Measurements from ENCODE around the gene GRIP1.

Gene GRIP1

GRCh38 chr12:66590275-66590985 lies 88.4 kb downstream of the GRIP1 start:
- DNase-seq = no peak

DNA sequence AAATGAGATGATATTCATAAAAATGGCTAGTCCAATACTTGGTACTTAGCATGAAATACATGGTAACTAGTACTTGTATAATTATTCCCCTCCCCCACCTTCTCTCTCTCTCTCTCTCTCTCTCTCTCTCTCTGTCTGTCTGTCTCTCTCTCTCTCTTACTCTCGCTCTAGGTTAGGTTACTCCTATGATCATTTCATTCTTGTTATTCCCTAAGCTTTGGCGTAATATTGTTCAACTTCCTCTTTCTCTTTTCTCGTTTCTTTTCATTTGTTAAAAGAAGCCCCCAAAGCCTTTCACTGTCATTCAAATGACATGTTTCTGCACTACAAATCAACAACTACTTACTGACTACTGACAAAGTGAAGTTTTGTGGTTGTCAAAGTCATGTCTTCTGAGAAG lies 89.8 kb downstream of the GRIP1 start:
- no peak for DNase-seq

GRCh38 chr12:66587912-66588311 lies 91.0 kb downstream of the GRIP1 start:
- no peak for DNase-seq

GRCh38 chr12:66584673-66585072 lies 94.2 kb downstream of the GRIP1 start:
- no peak for DNase-seq

DNA sequence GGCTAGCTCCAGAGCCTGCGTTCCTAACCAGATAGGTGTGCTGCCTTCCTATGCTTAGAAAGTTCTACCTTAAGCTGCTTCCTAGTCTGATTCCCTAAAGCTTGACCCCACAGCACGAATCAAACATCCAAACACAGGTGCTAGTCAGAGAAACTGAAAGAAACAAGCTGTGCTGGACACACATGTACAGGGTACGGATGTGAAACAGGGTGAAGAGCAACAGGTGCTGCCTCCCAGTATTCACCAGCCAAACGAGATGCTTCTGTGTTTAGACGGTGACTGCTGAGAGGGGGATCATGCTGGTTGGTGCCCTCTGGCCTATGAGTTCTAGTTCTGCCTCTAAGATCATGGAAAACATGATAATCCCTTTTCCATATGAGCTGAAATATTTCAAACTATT lies 105.3 kb downstream of the GRIP1 start:
- DNase-seq = no peak

DNA sequence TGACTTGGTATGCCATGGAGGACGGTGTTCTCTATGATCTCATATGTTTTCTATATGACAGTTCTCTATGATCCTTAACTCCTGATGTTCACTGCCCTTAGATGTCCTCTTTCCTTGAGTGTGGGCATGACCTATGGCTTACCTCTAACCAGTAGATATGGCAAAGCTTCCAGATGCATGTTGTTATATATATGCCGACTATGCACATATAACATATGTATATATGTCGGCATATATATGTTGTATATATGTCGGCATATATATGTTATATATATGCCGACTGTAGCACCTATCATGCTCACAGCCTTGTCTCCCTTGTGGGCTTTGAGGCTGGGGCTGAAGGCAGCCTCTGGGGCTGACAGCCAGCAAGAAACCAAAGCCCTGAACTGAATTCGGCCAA lies 106.0 kb downstream of the GRIP1 start:
- no peak for DNase-seq

DNA sequence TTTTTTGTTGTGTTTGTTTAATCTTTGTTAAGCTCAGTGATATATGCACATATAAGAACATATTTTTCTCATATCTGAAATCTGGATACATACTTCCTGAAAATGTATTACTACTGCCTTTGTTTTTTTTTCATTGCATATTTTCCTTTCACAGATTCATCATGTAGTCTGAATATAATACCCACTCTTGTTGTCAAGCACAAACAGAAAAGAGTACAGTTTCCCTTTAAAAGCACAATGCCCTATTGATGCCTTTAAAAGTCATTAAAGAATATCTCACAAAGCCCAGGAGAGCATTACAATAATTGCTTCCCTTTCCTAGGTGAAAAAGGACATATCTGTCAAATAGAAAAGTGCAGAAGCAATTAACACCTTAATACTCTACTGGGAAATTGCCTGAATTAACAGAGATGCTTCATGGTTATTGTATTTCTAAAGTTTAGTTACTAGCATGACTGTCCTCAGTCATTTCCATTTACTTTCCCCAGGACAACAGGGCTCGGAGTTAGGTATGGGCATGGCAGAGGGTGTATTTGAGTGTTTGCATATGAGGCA lies 107.4 kb downstream of the GRIP1 start:
- no peak for DNase-seq

DNA sequence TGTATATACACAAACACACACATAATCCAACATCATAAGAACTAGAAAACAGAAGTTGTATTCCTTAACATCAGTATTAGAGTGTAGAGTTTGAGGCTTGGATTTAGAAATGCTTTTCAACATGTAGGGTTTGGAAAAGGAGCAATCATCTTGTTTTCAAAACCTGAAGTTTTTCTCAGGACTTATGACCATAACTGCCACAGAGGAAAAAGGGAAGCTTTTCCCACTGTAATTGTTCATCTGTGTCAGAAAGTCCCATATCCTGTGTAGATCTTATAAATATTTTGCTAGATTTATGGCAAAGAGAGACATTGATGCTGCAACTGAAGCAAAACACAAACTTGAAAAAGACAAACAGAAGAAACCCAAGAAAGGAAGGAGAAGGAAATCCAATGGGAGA lies 115.7 kb downstream of the GRIP1 start:
- DNase-seq = no peak

GRCh38 chr12:66555113-66555512 lies 123.8 kb downstream of the GRIP1 start:
- DNase-seq = no peak

GRCh38 chr12:66552716-66553115 lies 126.2 kb downstream of the GRIP1 start:
- DNase-seq = no peak

DNA sequence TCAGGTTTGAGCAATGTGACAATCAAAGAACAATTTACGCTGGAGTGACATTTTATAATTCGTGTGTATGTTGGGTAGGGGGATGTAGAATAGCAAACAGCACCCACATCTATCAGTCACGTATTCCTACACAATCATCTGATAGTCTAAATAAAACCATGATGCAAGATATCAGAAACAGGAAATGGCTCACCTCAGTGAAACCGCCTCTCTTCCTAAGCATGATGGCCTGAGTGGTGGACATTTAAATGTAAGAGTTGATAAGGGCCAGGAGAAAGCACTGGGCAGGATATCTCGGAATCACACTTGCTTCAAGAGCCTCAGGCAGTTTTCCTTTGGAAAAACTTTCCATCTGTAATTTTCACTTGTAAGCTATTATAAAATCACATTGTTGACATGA lies 128.2 kb downstream of the GRIP1 start:
- DNase-seq = no peak

GRCh38 chr12:66549050-66549389 lies 129.9 kb downstream of the GRIP1 start:
- no peak for DNase-seq

- DNase-seq = no peak
Observed at GRCh38 chr12:66548338-66549049, 130.4 kb downstream of the GRIP1 start.

- no peak for DNase-seq
Observed at GRCh38 chr12:66541426-66541825, 137.4 kb downstream of the GRIP1 start.

DNA sequence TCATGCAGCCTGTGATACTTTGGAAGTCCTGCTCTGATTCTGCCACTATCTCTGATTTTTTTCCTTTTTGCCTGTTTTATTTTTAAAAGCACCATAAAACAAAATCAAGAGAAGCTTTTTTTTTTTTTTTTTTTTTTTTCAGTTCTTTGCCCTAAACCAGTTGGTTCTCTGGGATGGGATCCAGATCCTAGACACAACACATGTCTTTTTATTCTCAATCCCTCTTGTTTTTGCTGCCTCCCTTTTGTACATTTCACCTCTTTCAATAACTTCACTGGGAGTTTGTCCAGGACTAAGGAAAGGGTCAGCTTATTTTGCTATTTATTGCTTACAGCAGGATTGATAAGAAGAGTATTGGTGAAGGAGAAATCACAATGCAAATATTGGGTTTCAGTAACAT lies 139.4 kb downstream of the GRIP1 start:
- DNase-seq = no peak

DNA sequence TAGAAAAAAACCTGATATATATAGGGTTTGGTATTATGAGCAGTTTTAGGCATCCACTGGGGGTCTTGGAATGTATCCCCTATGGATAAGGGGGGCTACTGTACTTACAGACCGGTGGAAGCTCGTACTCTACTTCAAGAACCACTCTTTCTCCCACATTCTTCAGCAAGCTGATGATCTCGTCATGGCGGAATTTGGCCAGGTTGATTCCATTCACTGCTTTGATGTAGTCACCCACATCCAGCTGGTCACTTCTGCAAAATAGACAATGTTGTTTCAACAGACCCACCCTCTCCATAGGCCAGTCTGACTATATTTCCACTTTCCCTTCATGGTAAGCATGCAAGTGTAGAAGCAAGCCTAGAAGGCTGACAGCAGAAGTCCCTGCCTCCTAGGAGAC lies 139.9 kb downstream of the GRIP1 start:
- DNase-seq = no peak

- DNase-seq = no peak
Observed at GRCh38 chr12:66537876-66538275, 141.0 kb downstream of the GRIP1 start.

GRCh38 chr12:66533767-66534166 lies 145.1 kb downstream of the GRIP1 start:
- DNase-seq = no peak

GRCh38 chr12:66531766-66532165 lies 147.1 kb downstream of the GRIP1 start:
- no peak for DNase-seq

GRCh38 chr12:66529934-66530333 lies 148.9 kb downstream of the GRIP1 start:
- no peak for DNase-seq

- no peak for DNase-seq
Observed at GRCh38 chr12:66516561-66516960, 162.3 kb downstream of the GRIP1 start.

DNA sequence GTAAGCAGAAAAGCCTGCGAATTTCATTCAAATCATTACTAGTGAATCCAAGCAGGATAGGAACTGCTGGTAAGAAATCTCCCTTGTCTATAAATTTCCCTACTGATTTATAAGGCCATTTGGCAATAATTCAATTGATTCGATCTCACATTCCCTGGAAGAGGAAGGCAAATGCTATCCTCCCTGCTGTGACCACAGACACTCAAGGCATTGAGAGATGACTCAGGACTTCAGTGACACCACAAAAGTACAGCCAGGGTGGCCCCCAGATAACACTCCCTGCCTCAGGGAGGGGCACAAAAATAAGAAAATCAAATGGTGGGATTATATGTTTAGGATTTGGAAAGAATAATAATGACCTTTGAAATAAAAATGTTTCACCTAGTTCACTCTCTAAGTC lies 162.7 kb downstream of the GRIP1 start:
- DNase-seq = no peak

- no peak for DNase-seq
Observed at GRCh38 chr12:66514581-66514980, 164.3 kb downstream of the GRIP1 start.

DNA sequence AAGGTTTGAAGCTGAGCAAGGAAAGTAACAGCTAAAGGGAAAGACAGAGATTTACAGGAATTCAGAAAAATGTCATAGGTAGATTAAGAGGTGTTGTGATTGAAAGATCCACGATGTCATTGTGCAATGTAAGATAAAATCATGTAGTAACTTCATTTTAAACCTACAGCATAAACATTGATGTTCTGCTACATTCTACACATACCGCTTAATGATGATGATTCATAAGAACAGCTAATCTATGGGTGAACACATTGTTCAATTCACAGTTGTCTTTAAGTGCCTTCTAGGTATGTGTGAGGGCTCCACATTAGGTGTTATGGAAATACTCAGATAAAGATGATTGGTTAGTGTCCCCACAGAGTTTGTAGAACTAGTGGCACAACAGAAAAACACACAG lies 170.9 kb downstream of the GRIP1 start:
- DNase-seq = no peak

- DNase-seq = no peak
Observed at GRCh38 chr12:66503746-66504145, 175.1 kb downstream of the GRIP1 start.

Data from NCI-H1417 treated with DMSO at 0.1 percent for 48 hours (cell line).